Vagina (tissue), 2 donors: ENCODE measurements around the gene PRDM16.

ENCODE experiments used
- POLR2AphosphoS5 ChIP-seq, 2 donors: sonication (generic); formaldehyde crosslinking; IDR thresholded peaks; one replicate each; pipeline ENCODE4 v1.9.0; 2017; ENCODE audit warnings: antibody characterized with exemption in 2 of 2, mild to moderate bottlenecking in 2 of 2, low read depth in 1 of 2; ENCODE audit not compliant: insufficient read depth in 1 of 2
- TF ChIP-seq, protein P1 (sequence below), 3 experiments: fragments of 450-650 bp in 2 of 3; fragments of 200-600 bp in 1 of 3; sonication (generic) in 1 of 3; IDR thresholded peaks; one replicate each; pipeline ENCODE4 v1.5.1; 2017 to 2019; ENCODE audit warnings: antibody characterized with exemption in 3 of 3, mild to moderate bottlenecking in 2 of 3, moderate library complexity in 2 of 3

DNA sequence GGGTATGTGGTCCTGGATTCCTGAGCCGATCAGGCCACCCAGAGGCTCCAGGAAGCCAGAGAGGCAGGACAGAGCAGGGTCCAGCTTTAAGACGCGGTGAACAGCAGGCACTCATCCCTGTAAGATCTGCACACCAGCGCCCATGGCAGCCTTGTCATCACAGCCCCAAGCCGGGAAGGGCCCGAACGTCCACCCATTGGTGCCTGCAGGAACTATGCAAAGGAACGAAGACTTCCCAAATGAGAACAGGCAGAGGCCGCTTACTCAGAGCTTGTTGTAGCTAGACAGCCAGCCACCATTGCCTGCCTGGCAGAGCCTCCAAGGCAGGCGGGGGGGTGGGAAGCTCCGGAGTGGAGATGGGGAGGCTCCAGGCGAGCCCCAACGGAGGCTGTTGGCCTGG is 373.3 kb downstream of the PRDM16 start:
- no peak for TF ChIP-seq POLR2AphosphoS5 (IDR thresholded peaks at IDR 0.05; ENCODE audit: insufficient read depth in 1 of 2, low read depth in 1 of 2)
- TF ChIP-seq, protein P1, sequence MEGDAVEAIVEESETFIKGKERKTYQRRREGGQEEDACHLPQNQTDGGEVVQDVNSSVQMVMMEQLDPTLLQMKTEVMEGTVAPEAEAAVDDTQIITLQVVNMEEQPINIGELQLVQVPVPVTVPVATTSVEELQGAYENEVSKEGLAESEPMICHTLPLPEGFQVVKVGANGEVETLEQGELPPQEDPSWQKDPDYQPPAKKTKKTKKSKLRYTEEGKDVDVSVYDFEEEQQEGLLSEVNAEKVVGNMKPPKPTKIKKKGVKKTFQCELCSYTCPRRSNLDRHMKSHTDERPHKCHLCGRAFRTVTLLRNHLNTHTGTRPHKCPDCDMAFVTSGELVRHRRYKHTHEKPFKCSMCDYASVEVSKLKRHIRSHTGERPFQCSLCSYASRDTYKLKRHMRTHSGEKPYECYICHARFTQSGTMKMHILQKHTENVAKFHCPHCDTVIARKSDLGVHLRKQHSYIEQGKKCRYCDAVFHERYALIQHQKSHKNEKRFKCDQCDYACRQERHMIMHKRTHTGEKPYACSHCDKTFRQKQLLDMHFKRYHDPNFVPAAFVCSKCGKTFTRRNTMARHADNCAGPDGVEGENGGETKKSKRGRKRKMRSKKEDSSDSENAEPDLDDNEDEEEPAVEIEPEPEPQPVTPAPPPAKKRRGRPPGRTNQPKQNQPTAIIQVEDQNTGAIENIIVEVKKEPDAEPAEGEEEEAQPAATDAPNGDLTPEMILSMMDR (IDR thresholded peaks at IDR 0.05): no peak
